Measurements from ENCODE around the gene PAK2.
"Not testable (repeated sequence)": the region's sequence is repeated elsewhere in the genome, so short reads cannot be mapped to it uniquely, and the experiment has no call there.

PAK2 gene

DNA sequence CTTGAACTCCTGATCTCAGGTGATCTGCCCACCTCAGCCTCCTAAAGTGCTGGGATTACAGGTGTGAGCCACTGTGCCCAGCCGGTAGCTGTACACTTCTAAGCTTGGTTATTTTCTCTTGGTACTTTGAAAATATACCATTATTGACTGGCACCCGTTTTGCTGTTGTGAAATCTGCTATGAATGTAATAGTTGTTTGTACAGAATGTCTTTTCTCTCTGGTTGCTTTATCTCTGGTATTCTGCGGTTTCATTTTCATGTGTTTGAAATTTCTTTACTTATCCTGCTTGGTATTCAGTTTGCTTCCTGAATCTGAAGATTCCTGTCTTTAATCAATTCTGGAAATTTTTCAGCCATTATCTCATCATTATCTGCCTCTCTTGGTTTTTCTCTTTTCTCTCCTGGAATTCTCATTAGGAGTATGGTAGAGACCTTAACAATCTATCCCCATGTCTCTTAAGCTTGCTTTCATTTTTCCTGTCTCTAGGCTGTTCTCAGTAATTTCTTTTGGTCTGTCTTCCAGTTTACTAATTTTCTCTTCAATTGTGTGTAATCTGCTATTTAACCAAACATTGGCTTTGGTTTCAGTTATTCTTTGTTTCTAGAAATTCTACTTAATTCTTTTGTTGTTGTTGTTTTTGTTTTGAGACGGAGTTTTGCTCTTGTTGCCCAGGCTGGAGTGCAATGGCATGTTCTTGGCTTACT is 2.8 kb upstream of the PAK2 start:
- no peak for DNase-seq

GRCh38 chr3:196737655-196738054 is 2.0 kb upstream of the PAK2 start:
- DNase-seq, result no peak

DNA sequence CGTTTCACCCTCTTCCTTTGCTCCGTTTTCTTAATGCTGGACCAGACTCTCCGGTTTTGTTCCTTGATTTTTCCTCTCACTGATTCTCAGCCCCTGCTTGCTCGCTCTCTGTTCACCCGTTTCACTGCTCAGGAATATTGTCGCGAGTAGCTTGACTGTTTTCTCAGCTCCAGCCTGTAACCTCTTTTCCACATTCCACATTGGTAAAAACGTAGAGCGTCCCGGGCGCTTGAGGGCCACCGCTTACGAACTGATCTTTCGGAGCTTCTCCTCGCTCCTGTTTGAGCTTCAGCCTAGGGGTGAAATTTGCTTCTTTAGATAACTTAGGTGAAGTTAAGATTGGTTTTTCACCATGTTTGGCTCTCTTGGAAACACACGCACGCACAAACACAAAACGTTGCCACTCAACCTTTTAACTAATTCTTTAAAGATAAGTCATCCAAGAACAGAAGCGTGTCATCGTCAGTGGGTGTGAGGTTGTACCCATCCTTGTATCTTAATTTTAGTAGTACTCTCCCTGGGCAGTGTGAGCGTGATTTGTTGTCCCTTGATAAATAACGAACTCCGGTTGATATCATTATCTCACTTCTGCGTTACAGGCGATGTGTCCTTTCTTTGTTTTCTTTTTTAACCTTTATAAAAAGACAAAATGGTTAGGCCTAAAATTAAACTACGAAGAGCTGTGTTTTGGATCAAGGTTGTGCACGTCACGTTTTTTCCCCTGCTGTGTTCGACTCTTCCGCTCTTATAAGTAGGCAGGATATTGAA is 1.0 kb downstream of the PAK2 start:
- DNase-seq, result no peak

- no peak for DNase-seq
These were observed 1.7 kb downstream of the PAK2 start for GRCh38 chr3:196741249-196741889.

DNA sequence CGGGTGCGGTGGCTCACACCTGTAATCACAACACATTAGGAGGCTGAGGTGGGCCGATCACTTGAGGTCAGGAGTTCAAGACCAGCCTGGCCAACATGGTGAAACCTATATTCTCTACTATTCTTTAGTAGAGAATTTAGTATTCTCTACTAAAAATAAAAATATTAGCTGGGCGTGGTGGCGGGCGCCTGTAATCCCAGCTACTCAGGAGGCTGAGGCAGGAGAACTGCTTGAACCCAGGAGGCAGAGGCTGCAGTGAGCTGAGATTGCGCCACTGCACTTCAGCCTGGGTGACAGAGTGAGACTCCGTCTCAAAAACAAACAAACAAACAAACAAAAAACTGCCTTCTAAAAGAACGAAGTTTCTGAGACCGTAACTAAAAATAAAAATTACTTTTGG is 3.9 kb downstream of the PAK2 start:
- not testable (repeated sequence) for DNase-seq

GRCh38 chr3:196749125-196749524 is 9.5 kb downstream of the PAK2 start:
- no peak for DNase-seq

DNA sequence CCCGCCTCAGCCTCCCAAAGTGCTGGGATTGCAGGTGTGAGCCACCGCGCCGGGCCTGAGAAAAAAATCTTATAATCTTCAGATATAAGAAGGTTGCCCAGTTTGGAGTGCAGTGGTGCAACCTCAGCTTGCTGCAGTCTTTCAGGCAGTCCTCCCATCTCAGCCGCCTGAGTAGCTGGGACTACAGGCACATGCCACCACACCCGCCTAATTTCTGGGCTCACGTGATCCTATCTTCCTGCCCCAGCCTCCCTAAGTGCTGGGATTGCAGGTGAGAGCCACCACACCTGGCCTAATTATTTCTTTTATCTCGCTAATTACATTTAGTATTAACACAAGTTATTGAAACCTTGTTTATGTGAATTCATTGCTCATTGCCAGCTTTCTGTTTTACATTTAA is 13.5 kb downstream of the PAK2 start:
- DNase-seq, result no peak

- no peak for DNase-seq
These were observed 14.7 kb downstream of the PAK2 start for GRCh38 chr3:196754091-196754981.

DNA sequence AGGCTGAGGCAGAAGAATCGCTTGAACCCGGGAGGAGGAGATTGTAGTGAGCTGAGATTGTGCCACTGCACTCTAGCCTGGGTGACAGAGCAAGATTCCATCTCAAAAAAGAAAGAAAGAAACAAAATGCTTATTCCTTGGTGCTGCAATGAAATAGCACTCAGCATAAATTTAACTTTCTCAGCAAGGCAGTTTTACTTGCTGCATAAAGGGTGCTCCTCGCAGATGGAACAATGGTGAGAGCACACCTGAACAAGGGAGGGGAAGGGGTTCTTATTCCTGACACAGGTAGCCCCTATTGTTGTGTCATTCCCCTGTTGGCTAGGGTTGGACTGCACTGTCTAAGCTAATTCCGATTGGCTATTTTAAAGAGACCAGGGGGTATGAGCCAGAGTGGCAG is 17.1 kb downstream of the PAK2 start:
- DNase-seq, result no peak

- no peak for DNase-seq
These were observed 18.5 kb downstream of the PAK2 start for GRCh38 chr3:196757876-196758739.

DNA sequence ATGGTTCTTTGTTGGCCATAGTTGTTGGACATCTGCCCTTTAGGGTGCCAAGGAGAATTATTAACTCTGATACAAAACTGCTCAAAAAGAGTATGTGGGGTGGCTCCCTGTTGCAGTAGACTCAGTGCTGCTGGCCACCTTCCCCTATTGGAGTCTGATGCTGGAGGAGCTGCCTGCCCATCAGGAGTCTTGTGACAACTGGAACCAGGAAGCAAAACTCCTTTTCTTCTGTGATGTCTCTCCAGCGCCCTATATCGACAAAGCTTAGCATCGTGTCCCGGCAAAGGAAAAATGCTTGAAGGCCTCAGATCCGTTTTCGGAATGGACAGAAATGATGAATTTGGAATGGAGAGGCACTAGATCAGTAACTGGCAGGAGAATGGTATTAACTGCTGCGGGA is 23.5 kb downstream of the PAK2 start:
- no peak for DNase-seq

DNA sequence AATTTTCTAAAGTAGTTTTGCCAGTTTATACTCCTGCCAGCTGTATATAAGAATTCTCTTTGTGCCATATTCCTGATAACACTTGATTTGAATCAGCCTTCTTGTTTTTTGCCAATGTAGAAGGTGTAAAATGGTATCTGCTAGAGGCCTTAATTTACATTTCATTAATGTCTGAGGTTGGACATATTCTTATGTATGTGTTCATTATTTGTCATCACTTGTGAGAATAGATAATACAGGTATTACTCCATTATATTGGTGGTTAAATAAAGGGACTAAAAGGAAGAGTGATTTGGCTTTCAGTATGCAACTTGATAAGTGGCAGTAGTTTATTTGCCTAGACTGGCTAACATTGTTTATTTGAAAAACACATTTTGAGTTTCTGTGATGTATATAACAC is 25.8 kb downstream of the PAK2 start:
- DNase-seq, result no peak

GRCh38 chr3:196771067-196771466 is 31.4 kb downstream of the PAK2 start:
- no peak for DNase-seq

GRCh38 chr3:196772102-196772501 is 32.4 kb downstream of the PAK2 start:
- DNase-seq, result no peak

GRCh38 chr3:196772897-196773296 is 33.2 kb downstream of the PAK2 start:
- DNase-seq, result no peak

DNA sequence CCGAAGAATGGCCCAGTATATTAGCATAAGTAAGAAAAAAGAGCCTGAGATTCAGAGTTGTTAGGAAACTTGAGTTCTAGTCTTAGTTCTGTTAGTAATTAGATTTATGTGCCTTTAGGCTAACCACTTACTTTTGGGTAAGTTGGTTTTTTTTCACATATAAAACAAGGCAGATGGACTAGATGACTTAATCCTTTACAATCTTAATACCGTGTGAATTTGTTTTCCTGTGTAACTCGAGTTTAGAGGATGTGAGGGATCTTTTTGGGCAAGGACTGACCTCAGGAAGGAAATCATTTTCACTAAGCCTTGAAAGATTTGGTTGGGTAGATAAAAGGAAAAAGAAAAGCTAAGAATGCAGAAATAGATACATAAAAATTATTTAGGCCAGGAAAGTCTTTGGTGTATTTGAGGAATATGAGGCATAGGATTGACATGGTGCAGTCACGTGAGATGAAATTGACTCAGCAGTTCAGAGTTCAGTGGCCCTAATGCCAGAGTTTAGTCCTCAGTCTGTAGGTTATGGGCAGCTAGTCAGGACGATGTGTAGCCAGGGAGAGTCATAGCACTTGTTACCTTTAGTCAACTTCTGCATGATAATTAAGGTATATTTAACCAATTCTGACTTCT is 34.6 kb downstream of the PAK2 start:
- DNase-seq, result no peak

GRCh38 chr3:196774848-196775422 is 35.3 kb downstream of the PAK2 start:
- no peak for DNase-seq

GRCh38 chr3:196775938-196776337 is 36.3 kb downstream of the PAK2 start:
- DNase-seq, result no peak

- DNase-seq, result no peak
These were observed 38.2 kb downstream of the PAK2 start for GRCh38 chr3:196777836-196778235.

DNA sequence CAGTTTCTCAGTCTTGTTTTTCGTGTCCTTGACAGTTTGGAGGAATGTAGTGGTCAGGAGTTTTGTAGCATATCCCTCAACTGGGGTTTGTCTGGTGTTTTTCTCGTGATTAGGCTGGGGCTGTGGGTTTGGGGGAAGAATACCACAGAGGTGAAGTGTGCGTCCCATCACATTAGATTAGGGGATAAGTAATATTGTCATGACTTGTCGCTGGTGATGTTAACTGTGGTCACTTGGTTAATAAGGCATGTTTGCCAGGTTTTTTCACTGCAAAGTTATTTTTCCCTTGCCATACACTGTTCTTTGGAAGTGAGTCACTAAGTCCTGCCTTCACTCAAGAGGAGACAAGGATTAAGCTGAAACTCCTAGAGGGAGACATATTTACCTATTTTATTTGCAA is 39.1 kb downstream of the PAK2 start:
- no peak for DNase-seq

- no peak for DNase-seq
These were observed 42.9 kb downstream of the PAK2 start for GRCh38 chr3:196782511-196782910.

All from activated gamma-delta T cell (primary cell).